K562 (cell line): ENCODE results near the gene NAT14. TPM values are rescaled to one million over a fixed set of nuclear protein-coding genes. Genes with fewer than 3 reads are reported as not detected.

Experiments used
- ARNT ChIP-seq, 2 experiments: fragments of 450-650 bp; IDR thresholded peaks; 2 replicates each; pipeline ENCODE4 v1.6.1; 2016; ENCODE audit warnings: mild to moderate bottlenecking in 1 of 2
- CAMTA2 ChIP-seq: fragments of 250-450 bp; sonication (Bioruptor Pico); conservative IDR thresholded peaks from 2 replicates; pipeline ENCODE4 v1.5.1; 2022
- CBX2 ChIP-seq: fragments of 200-600 bp; sonication (generic); IDR thresholded peaks from one replicate; pipeline ENCODE4 v1.6.1; 2012; ENCODE audit warnings: mild to moderate bottlenecking, low read length, inconsistent platforms; ENCODE audit not compliant: insufficient read depth, poor library complexity, severe bottlenecking
- CLOCK ChIP-seq: fragments of 250-450 bp; sonication (Bioruptor Pico); IDR thresholded peaks from 2 replicates; pipeline ENCODE4 v1.4.0; 2020; ENCODE audit warnings: mild to moderate bottlenecking, moderate library complexity, borderline replicate concordance
- GATAD2A ChIP-seq: fragments of 450-650 bp; IDR thresholded peaks from 2 replicates; pipeline ENCODE4 v1.6.1; 2017
- GATAD2B ChIP-seq: fragments of 450-650 bp; IDR thresholded peaks from 2 replicates; pipeline ENCODE4 v1.6.1; 2017; ENCODE audit warnings: mild to moderate bottlenecking, borderline replicate concordance
- MCM7 ChIP-seq, 2 experiments: fragments of 450-650 bp; IDR thresholded peaks; 2 replicates each; pipeline ENCODE4 v1.6.1; 2016 to 2018
- MYBL2 ChIP-seq, 2 experiments: fragments of 450-650 bp in 1 of 2; sonication (generic) in 1 of 2; formaldehyde crosslinking in 1 of 2; IDR thresholded peaks; 2 replicates each; pipeline versions ENCODE4 v1.6.1 to v1.8.1; 2017 to 2022; ENCODE audit warnings: borderline replicate concordance in 1 of 2, inconsistent platforms in 1 of 2, low read depth in 1 of 2, mild to moderate bottlenecking in 1 of 2, missing genetic modification reagents in 1 of 2, moderate library complexity in 1 of 2
- REST ChIP-seq, 2 experiments: fragments of 450-650 bp; formaldehyde crosslinking in 1 of 2; IDR thresholded peaks; 2 replicates each; pipeline versions ENCODE4 v1.4.0 to v1.6.1; 2014 to 2020; ENCODE audit warnings: mild to moderate bottlenecking in 2 of 2, borderline replicate concordance in 1 of 2, low read depth in 1 of 2
- SMAD1 ChIP-seq: fragments of 150-350 bp; IDR thresholded peaks from 2 replicates; pipeline ENCODE4 v1.6.1; 2014; ENCODE audit warnings: low read length, low read depth; ENCODE audit not compliant: partially characterized antibody
- TCF7L2 ChIP-seq: fragments of 150-350 bp; IDR thresholded peaks from 2 replicates; pipeline ENCODE4 v1.6.1; 2016; ENCODE audit warnings: low read depth, mild to moderate bottlenecking, low read length, moderate library complexity
- ZNF589 ChIP-seq: fragments of 200-800 bp; sonication (Bioruptor generic); IDR thresholded peaks from 2 replicates; pipeline ENCODE4 v1.6.1; 2016; ENCODE audit warnings: low read depth, missing genetic modification characterization, missing compliant biosample characterization
- polyA plus RNA-seq, 8 experiments: library from polyadenylated mRNA; depleted of rRNA in 4 of 8; stranded (reverse) in 5 of 8; unstranded in 3 of 8; fragments of >200 nt; fragmentation: Nextera tagmentation in 2 of 8; fragmentation: Illumina TruSeq in 1 of 8; extraction: Ambion mirVana in 2 of 8; extraction: Trizol in 1 of 8; gene quantifications; 2 replicates each; pipeline versions ENCODE4 v1.2.1 to v1.2.3, GENCODE V29; 2011 to 2014; ENCODE audit warnings: inconsistent platforms in 1 of 8, missing spikeins in 1 of 8
- total RNA-seq, 7 experiments: library from RNA; depleted of rRNA in 6 of 7; stranded (reverse); fragments of >200 nt in 6 of 7; fragmentation: Illumina TruSeq in 2 of 7; extraction: Trizol in 2 of 7; gene quantifications; 2 replicates each; pipeline versions ENCODE4 v1.2.1 to v1.2.3, GENCODE V29; 2011 to 2021; ENCODE audit warnings: low replicate concordance in 1 of 7
- TF ChIP-seq, protein P1 (sequence below): fragments of 250-450 bp; sonication (Bioruptor Pico); IDR thresholded peaks from 2 replicates; pipeline ENCODE4 v1.8.0; 2022; ENCODE audit warnings: moderate library complexity, mild to moderate bottlenecking, inconsistent platforms
- TF ChIP-seq, protein P2 (sequence below): fragments of 250-450 bp; sonication (Bioruptor Pico); IDR thresholded peaks from 2 replicates; pipeline ENCODE4 v1.8.0; 2021; ENCODE audit warnings: moderate library complexity, mild to moderate bottlenecking, inconsistent platforms

NAT14 gene
- total and polyA plus RNA-seq, 9 of the 15 experiments (the other 6 are each of a cell fraction or from before 2014, with no cell fraction given): 2.4 to 77.0 (median 26.7) TPM

GRCh38 chr19:55476100-55476775 is 8.8 kb upstream of the NAT14 start, which contains the start of gene ZNF628 (continued):
- TF ChIP-seq CLOCK (CRISPR knock-in tag) (no peak), SMAD1 (no peak), GATAD2A (peak; percentile 29; the same call in 1 of the 2 replicates), REST (IDR thresholded peaks at IDR 0.05; ENCODE audit: borderline replicate concordance) (no peak), REST (CRISPR knock-in tag; IDR thresholded peaks at IDR 0.05; ENCODE audit: low read depth) (peak; percentile 78), MCM7 (IDR thresholded peaks at IDR 0.05) (no peak), TCF7L2 (no peak), ZNF589 (peak; percentile 86; the same call in 1 of the 2 replicates), ARNT (IDR thresholded peaks at IDR 0.05) (peak; percentile 1 to 33; a peak in 1 of 4 replicates), CBX2 (no peak), MYBL2 (IDR thresholded peaks at IDR 0.05; ENCODE audit: low read depth) (no peak), MYBL2 (CRISPR knock-in tag; IDR thresholded peaks at IDR 0.05; ENCODE audit: borderline replicate concordance) (no peak), CAMTA2 (CRISPR knock-in tag) (peak; percentile 59; the same call in 1 of the 2 replicates), GATAD2B (no peak)
- TF ChIP-seq, protein P1, sequence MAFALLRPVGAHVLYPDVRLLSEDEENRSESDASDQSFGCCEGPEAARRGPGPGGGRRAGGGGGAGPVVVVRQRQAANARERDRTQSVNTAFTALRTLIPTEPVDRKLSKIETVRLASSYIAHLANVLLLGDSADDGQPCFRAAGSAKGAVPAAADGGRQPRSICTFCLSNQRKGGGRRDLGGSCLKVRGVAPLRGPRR: no peak; the same call in 1 of the 2 replicates
- TF ChIP-seq, protein P2, sequence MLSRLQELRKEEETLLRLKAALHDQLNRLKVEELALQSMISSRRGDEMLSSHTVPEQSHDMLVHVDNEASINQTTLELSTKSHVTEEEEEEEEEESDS (CRISPR knock-in tag): no peak
